Tibial artery (tissue), 4 donors: Measurements from ENCODE around the gene PAX4.
"Not testable (repeated sequence)": the region's sequence is repeated elsewhere in the genome, so short reads cannot be mapped to it uniquely, and the experiment has no call there.

Experiments used
- DNase-seq, 2 donors: peaks; one replicate each; pipeline ENCODE4 v3.0.0-alpha.2; 2019
- H3K27ac ChIP-seq, 2 donors: fragments of 200-600 bp; sonication (generic) in 1 of 2; 1 replicate in 1 of 2; 2 replicates in 1 of 2; pipeline ENCODE4 v1.5.1; 2018 to 2019; ENCODE audit warnings: mild to moderate bottlenecking in 1 of 2
- H3K27me3 ChIP-seq, 2 donors: fragments of 200-600 bp; sonication (generic) in 1 of 2; one replicate each; pipeline versions ENCODE4 v1.5.1 to v1.6.0; 2016 to 2019
- H3K36me3 ChIP-seq, 3 donors: fragments of 200-600 bp; sonication (generic) in 2 of 3; one replicate each; pipeline ENCODE4 v1.5.1; 2016 to 2019; ENCODE audit warnings: mild to moderate bottlenecking in 2 of 3
- H3K4me1 ChIP-seq, 4 donors: fragments of 200-600 bp; sonication (generic) in 2 of 4; 1 replicate in 3 of 4; 2 replicates in 1 of 4; pipeline ENCODE4 v1.5.1; 2016 to 2019
- H3K4me3 ChIP-seq, 2 donors: fragments of 200-600 bp; sonication (generic) in 1 of 2; 1 replicate in 1 of 2; 2 replicates in 1 of 2; pipeline ENCODE4 v1.5.1; 2018 to 2019; ENCODE audit warnings: mild to moderate bottlenecking in 2 of 2
- H3K9me3 ChIP-seq, 3 donors: fragments of 200-600 bp; sonication (generic) in 1 of 3; one replicate each; pipeline ENCODE4 v1.5.1; 2016 to 2019
- CTCF ChIP-seq, 2 experiments: fragments of 200-600 bp in 1 of 2; fragments of 450-650 bp in 1 of 2; IDR thresholded peaks; one replicate each; pipeline ENCODE4 v1.5.1; 2017 to 2019; ENCODE audit warnings: antibody characterized with exemption in 2 of 2, mild to moderate bottlenecking in 1 of 2, moderate library complexity in 1 of 2
- intact Hi-C: fragments of 100-400 bp; cut with DNase I; formaldehyde crosslinking; loops from one replicate; pipeline ENCODE4 v1.15.0; 2023; ENCODE audit warnings: low total_unique reads

The PAX4 gene

DNA sequence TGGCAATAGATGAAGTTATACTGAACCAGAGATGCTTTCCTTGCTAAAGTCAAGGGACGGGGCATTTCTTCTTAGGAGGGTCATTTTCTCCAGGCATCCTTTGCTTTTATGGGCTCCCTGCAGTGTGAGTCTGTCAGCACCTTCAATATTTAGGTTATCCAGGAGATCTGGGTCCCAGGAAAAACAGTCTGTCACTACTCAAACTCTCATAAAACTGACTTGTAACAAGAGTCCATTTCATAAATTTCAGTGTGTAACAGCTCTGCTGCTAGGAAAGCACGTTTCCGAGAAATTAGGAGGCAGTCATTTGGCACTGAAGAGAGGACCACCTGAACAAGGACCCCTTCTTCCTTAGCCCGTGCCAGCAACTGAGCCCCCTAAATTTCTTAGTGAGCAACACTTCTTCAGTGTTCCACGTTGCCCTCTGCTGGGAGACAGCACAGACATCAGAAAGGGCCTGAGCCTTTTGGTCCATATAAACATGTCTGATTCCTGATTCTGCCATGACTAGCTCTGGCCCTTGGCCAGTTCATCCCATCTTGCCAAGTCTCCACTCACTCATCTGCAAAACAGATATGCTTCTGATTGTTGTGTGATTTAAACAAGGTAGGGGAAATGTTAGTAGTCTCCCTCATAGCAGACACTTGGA is 39.8 kb downstream of the PAX4 start:
- DNase-seq = no peak
- H3K27me3 ChIP-seq = no peaks in the 10 kb centered on the region
- peaks cover 22 to 44% (median 28%) of the 10 kb centered on the region in 3 donors for H3K36me3 ChIP-seq
- H3K9me3 ChIP-seq = no peaks in the 10 kb centered on the region
- H3K27ac ChIP-seq = peak overlapping the region in 1 of 2 donors; percentile 2
- TF ChIP-seq CTCF (IDR thresholded peaks at IDR 0.05) = no peak
- no peak overlapping the region for H3K4me3 ChIP-seq
- intact Hi-C loops = no loop called here
- H3K4me1 ChIP-seq = peaks cover 0 to 45% (median 31%) of the 10 kb centered on the region in 4 donors

DNA sequence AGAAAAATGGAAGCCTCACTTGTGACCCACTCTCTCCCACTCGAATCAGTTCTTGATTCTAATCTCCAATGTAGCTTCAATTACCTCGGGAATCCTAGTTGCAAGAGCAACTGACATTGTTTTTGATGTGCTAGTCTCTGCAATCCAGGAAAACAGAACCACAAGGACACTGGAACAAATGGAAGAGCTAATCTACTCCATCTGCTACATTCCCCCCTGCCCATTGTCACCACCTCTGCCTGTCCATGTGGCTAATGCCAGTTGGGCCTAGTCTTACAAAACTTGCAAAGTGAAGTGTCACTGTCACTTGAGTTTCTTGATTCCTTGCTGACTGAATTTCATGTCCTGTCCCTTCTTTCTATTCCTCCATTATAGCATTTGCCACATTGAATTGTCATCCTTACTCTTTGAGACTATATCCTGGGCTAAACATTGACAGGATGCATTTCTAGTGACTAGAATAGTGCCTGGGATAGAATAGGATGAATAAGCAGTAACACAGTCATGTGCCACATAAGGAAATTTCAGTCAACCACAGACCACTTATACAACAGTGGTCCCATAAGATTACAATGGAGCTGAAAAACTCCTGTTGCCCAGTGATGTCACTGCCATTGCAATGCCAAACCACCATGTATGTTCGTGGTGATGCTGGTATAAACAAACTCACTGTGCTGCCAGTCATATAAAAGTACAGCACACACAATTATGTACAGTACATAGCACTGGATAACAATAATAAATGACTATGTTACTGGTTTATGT is 46.0 kb downstream of the PAX4 start:
- TF ChIP-seq CTCF (IDR thresholded peaks at IDR 0.05) = no peak
- Histone ChIP-seq H3K36me3 (peaks cover 0 to 4% (median 4%) of the 10 kb centered on the region in 3 donors), H3K27ac (no peak overlapping the region), H3K27me3 (no peaks in the 10 kb centered on the region), H3K4me3 (no peak overlapping the region), H3K9me3 (no peaks in the 10 kb centered on the region), H3K4me1 (no peaks in the 10 kb centered on the region)
- DNase-seq = no peak
- intact Hi-C loops = no loop called here

DNA sequence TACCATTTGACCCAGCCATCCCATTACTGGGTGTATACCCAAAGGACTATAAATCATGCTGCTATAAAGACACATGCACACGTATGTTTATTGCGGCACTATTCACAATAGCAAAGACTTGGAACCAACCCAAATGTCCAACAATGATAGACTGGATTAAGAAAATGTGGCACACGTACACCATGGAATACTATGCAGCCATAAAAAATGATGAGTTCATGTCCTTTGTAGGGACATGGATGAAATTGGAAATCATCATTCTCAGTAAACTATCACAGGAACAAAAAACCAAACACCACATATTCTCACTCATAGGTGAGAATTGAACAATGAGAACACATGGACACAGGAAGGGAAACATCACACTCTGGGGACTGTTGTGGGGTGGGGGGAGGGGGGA is 49.9 kb downstream of the PAX4 start:
- H3K36me3 ChIP-seq, H3K27ac ChIP-seq, H3K27me3 ChIP-seq, H3K4me3 ChIP-seq, intact Hi-C loops, H3K9me3 ChIP-seq, H3K4me1 ChIP-seq, DNase-seq: not testable (repeated sequence)

GRCh38 chr7:127566242-127566641 is 51.7 kb downstream of the PAX4 start:
- Histone ChIP-seq H3K27ac (no peak overlapping the region), H3K27me3 (no peaks in the 10 kb centered on the region), H3K4me3 (no peak overlapping the region), H3K9me3 (peaks cover 0 to 5% (median 0%) of the 10 kb centered on the region in 3 donors), H3K36me3 (no peaks in the 10 kb centered on the region), H3K4me1 (no peaks in the 10 kb centered on the region)
- no peak for DNase-seq
- TF ChIP-seq CTCF (IDR thresholded peaks at IDR 0.05) = no peak
- intact Hi-C loops = no loop called here
